Stimulated activated CD8-positive, alpha-beta memory T cell treated with anti-CD3 and anti-CD28 coated beads, Interleukin-7, amount 100 ng/mL, for 48 hours (primary cell): ENCODE results near the gene LRRC31.

Experiments
- DNase-seq, 2 donors: peaks; one replicate each; pipeline ENCODE4 v3.0.0-alpha.2; 2020; ENCODE audit warnings: low read depth in 1 of 2; ENCODE audit errors: extremely low read depth in 1 of 2

The LRRC31 gene

GRCh38 chr3:169813757-169814517 lies 55.8 kb downstream of the LRRC31 start:
- peak; percentile 53 to 82 for DNase-seq

GRCh38 chr3:169813278-169813677 lies 56.5 kb downstream of the LRRC31 start:
- no peak for DNase-seq

DNA sequence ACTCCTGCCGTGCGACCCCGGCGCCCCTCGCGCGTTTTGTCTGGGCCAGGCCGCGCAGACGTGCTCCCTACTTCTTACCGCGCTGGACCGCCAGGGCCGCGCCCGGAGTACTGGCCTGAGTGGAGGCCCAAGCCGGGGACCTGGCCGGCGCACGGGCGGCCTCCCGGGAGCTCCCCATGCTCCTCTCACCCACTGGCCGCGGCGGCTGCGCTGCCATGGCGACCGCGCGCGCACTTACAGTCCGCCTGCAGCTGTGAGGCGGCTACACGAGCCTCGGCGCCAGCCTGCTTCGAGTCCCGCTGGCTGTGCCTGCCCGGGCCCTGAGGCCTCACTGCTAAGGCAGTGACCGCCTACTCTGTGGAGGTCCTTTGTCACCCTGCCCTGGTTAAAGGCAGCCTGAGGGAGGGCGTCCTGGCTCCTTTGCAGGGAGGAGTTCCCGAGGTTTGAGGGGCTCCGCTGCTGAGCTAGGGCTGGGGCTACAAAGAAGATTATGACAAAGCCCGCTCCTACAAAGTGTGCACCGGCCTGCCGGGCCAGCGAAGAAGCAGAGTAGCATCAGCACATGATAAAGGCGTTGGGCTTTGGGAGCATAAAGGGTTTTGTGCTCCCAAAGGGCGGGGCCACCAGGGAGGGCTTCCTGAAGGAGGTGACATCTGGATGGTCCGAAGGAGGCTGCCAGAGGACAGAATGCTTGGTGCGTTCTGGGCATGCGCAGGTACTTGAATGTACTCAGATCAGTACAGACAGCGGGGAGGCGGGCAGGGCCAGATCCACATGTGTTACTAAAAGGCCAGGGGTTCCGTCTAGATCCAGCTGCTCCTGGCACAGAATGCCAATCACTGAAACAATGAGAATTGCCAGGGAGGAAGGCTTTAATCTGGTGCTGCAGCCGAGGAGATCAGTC lies 57.2 kb downstream of the LRRC31 start, which contains the start of the genes LRRC34 and LRRIQ4:
TSS of gene LRRC34 (minus strand) at position 573 of the 904 bp plus-strand sequence. CDS start at position 217, 356 bp downstream.
TSS of gene LRRIQ4 (plus strand) at position 539 of the 904 bp plus-strand sequence. CDS start 9,052 bp downstream, outside the sequence.
- peak; percentile 47 to 79 for DNase-seq

GRCh38 chr3:169811631-169812331 lies 58.0 kb downstream of the LRRC31 start:
- DNase-seq, result no peak

GRCh38 chr3:169809230-169809795 lies 60.4 kb downstream of the LRRC31 start:
- DNase-seq, result no peak

GRCh38 chr3:169804681-169805080 lies 65.1 kb downstream of the LRRC31 start:
- no peak for DNase-seq

DNA sequence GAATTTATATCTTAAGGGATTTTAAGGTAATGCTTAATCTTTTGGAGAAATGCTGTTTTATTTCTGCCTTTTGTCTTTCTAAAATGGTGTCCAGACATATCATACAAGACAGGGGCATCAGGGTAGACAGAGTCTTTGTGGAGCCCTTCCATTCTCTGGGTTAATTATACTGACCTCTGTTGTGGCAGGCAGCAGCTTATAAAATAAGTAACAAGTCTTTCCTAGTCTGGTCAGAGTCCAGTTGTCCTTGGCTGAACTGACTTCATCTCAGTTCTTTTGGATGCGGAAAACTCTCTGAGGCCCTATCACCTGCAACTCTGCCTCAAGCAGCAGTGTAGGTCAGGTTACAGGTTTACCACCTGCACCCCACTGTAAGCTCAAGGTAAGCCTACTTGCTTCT lies 77.4 kb downstream of the LRRC31 start:
- DNase-seq, result no peak

- DNase-seq, result no peak
Measured at GRCh38 chr3:169790687-169791429, 78.9 kb downstream of the LRRC31 start.

GRCh38 chr3:169790219-169790618 lies 79.5 kb downstream of the LRRC31 start:
- DNase-seq, result no peak
